Right cardiac atrium (tissue), 5 donors: ENCODE results near the gene HEMK1. TPM values are rescaled to one million over a fixed set of nuclear protein-coding genes. Genes with fewer than 3 reads are reported as not detected.

Experiments
- ATAC-seq, 2 donors: fragments of 200-7000 bp; cut with Tn5 transposase; one replicate each; pipeline versions ENCODE4 v1.8.0 to v1.9.1; 2020; ENCODE audit warnings: moderate library complexity in 2 of 2, mild to moderate bottlenecking in 1 of 2
- DNase-seq, 3 donors: peaks; one replicate each; pipeline ENCODE4 v3.0.0-alpha.2; 2020
- H3K27ac ChIP-seq: one replicate; pipeline ENCODE4 v1.5.1; 2013; ENCODE audit warnings: mild to moderate bottlenecking, low read length, control low read depth, moderate library complexity
- H3K27me3 ChIP-seq: one replicate; pipeline ENCODE4 v1.6.1; 2013; ENCODE audit not compliant: control insufficient read depth, insufficient read depth
- H3K4me1 ChIP-seq: one replicate; pipeline ENCODE4 v1.6.1; 2013; ENCODE audit warnings: low read length; ENCODE audit not compliant: control insufficient read depth, insufficient read depth
- H3K4me3 ChIP-seq: one replicate; pipeline ENCODE4 v1.5.1; 2013; ENCODE audit warnings: low read length, control low read depth
- H3K9me3 ChIP-seq: one replicate; pipeline ENCODE4 v1.6.1; 2013; ENCODE audit warnings: low read length; ENCODE audit not compliant: control insufficient read depth
- WGBS: extraction: QIAGEN DNeasy Blood & Tissue Kit; methylation state at CpG from one replicate; pipeline ENCODE4 v1.1.7; 2013; 5-methylcytosine and 5-hydroxymethylcytosine counted together
- intact Hi-C, 4 donors: fragments of 100-400 bp; cut with DNase I; formaldehyde crosslinking; loops; one replicate each; pipeline versions ENCODE4 v1.11.0 to v1.14.0; 2022 to 2023
- polyA plus RNA-seq: library from polyadenylated mRNA; stranded (reverse); fragments of 200-250 nt; gene quantifications from one replicate; pipeline ENCODE4 v1.2.3, GENCODE V29; 2013
- total RNA-seq, 4 donors: library from RNA; stranded (reverse); fragmentation: NEBNext Ultra II Directional; extraction: Animal tissue kit (Norgen Biotek cat#: 25700); gene quantifications; one replicate each; pipeline ENCODE4 v1.2.1, GENCODE V29; 2021
- donor health status: healthy with polysubstance abuse.
- donor health status: DM: no; HTN: yes; CAD: no.
- donor health status: DM: no; HTN: no; CAD: no.
- donor health status: DM: no; HTN: yes; CAD: no; lungs with severe emphysema.
- donor health status: DM: yes; HTN: yes; CAD: no.

HEMK1 gene
- total and polyA plus RNA-seq, 5 donors = 14.0 to 18.3 (median 16.6) TPM

DNA sequence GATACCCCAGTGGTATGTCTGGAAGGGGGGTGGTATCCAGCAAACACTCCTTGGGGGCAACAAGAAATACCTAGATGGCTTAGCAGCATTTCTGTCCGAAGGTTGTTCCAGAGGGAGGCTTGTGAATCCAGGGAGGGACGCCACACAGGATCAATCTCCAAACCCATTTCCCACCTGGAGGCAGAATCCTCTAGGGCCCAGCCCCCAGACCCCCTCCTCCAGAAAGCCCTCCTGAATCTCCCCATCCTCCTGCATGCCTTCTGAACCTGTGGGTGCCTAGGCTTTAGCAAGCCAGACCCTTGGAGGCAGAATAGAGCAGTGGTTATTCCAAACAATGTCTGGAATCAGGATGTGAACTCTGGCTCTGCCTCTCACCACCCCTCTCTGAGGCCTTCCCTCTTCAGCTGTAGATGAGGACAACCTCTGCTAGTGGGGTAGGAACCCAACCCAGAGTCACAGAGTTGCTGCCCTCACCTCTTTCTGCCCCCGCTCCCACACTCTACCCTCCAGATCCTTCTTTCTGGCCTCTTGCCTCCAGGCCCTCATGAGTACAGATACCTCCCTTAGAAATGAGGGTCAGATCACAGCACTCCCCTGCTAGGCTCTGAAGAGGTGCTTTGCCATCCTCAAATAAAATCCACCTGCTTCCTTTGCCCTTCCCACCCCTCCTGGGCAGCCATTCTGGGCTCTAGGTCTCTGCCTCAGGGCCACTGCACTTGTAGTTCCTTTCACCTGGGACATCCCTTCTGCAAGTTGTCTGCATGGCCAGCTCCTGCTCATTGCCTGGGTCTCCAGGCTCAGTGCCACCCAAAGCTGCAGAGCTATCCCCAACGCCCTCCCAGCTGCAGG, 34.2 kb downstream of the HEMK1 start:
- intact Hi-C loops = no loop called here
- no peak for ATAC-seq
- H3K27me3 ChIP-seq = no peaks in the 10 kb centered on the region
- peaks cover 24% of the 10 kb centered on the region for H3K4me1 ChIP-seq
- WGBS = 69% methylated on average over 4 of the region's 4 CpGs
- no peaks in the 10 kb centered on the region for H3K9me3 ChIP-seq
- DNase-seq = peak in 2 of 3 donors; percentile 12 to 18
- no peak overlapping the region for H3K4me3 ChIP-seq
- H3K27ac ChIP-seq = no peak overlapping the region

GRCh38 chr3:50604110-50604621, 34.8 kb downstream of the HEMK1 start:
- no peak overlapping the region for H3K4me3 ChIP-seq

DNA sequence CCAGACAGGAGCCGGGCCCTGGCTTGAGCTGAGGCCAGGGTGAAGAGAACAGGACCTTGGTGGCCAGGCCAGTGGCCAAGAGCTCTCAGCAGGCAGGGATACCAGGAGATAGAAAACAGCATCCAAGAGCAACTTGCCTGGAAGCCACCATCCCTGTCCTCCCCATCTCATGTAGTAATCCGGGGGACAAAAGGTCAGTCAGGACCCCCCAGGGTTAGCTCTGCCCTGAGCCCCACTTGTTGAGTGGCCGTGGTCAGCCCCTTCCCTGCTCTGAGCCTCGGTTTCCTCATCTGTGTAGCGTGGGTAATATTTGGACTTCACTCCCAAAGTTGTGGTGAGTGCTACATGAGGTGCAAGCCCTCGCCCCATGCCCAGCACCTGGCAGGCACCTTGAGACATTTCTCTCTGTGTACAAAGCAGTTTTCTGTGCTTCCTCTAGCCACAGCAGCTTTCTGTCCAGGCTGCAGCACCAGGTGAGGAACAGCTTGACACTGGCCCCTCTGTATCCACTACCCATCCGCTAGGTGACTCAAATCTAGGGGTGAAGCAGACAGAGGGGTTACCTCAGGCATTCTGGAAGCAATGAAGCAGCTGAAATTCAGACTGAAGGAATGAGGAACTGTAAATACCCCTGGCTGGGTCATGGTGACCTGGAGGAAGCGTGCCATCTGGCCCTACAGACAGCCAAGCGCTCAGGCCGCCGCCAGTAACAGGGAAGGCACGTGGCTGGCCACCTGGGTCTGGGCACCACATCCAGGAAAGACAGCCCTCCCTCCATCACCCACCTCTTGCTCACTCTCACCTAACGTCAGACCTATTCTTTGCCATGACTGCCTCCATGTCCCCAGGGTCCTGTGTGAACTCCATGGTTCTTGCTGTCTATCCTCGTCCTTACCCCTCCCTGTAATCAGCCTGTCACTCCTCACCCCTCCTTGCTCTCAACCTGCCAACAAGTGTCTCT, 35.6 kb downstream of the HEMK1 start:
- peak overlapping the region; percentile 73 for H3K27ac ChIP-seq
- DNase-seq (peak in 2 of 3 donors; percentile 78 to 86), ATAC-seq (no peak)
- 62% methylated on average over 14 of the region's 14 CpGs for WGBS
- no peaks in the 10 kb centered on the region for H3K27me3 ChIP-seq
- no peak overlapping the region for H3K4me3 ChIP-seq
- intact Hi-C loops = no loop called here
- H3K9me3 ChIP-seq = no peaks in the 10 kb centered on the region
- H3K4me1 ChIP-seq = peaks cover 27% of the 10 kb centered on the region

More at GRCh38 chr3:50604110-50604621, 34.8 kb downstream of the HEMK1 start:
- 70% methylated on average over 5 of the region's 5 CpGs for WGBS
- Histone ChIP-seq H3K9me3 (no peaks in the 10 kb centered on the region), H3K27me3 (no peaks in the 10 kb centered on the region), H3K27ac (peak overlapping the region; percentile 31), H3K4me1 (peaks cover 24% of the 10 kb centered on the region)
- ATAC-seq = no peak
- peak in 2 of 3 donors; percentile 4 to 39 for DNase-seq
- intact Hi-C loops = no loop called here

DNA sequence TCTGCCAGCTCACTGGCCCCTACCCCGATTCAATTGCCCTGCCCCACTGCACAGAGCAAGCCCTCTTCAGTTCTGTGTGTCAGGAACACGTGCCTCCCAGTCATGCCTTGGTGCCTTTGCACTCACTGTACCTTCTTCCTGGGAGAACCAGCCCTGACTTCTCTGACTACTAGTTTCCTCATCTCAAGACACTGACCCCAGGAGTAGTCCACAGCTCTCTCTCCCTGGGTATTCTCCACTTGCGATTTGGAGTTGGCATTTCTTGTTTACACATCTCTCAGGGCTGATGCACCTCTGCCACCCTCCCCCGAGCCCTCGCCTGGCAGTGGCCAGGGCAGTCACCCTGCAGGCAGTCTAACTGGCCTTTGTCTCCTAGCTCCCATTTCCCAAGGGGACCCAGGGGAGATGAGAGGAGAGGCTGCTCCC, 36.6 kb downstream of the HEMK1 start:
- no peaks in the 10 kb centered on the region for H3K27me3 ChIP-seq
- 71% methylated on average over 5 of the region's 5 CpGs for WGBS
- peaks cover 27% of the 10 kb centered on the region for H3K4me1 ChIP-seq
- no peak for ATAC-seq
- no peak overlapping the region for H3K4me3 ChIP-seq
- H3K27ac ChIP-seq = peak overlapping the region; percentile 53
- no peaks in the 10 kb centered on the region for H3K9me3 ChIP-seq
- intact Hi-C loops = no loop called here
- peak in 2 of 3 donors; percentile 30 to 48 for DNase-seq

DNA sequence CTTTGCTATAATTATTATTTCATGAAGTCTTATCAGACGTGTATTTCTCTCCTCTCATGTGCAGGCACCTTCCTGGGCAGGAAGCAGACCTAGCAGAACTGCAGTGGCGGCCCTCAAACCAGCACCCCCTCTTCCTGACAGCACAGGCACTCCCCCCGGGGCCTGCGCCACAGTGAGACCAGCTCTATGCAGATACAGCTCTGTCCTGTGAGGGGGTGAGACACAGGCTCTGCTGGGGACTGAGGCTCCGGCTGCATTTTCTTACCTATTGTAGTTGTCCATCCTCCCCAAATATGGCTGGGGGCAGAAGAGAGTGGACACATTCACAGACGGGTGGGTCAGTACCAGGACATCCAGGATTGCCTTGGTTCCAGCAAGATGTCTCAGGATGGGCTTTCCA, 37.3 kb downstream of the HEMK1 start:
- H3K4me1 ChIP-seq = peaks cover 23% of the 10 kb centered on the region
- no peaks in the 10 kb centered on the region for H3K27me3 ChIP-seq
- DNase-seq (peak in 2 of 3 donors; percentile 53 to 58), ATAC-seq (no peak)
- no peaks in the 10 kb centered on the region for H3K9me3 ChIP-seq
- H3K27ac ChIP-seq = peak overlapping the region; percentile 9
- H3K4me3 ChIP-seq = no peak overlapping the region
- intact Hi-C loops = no loop called here
- WGBS = 55% methylated on average over 6 of the region's 6 CpGs

GRCh38 chr3:50607271-50608091, 38.2 kb downstream of the HEMK1 start:
- intact Hi-C loops = no loop called here
- Histone ChIP-seq H3K9me3 (no peaks in the 10 kb centered on the region), H3K27ac (no peak overlapping the region), H3K4me1 (peaks cover 16% of the 10 kb centered on the region), H3K27me3 (no peaks in the 10 kb centered on the region), H3K4me3 (no peak overlapping the region)
- WGBS = 78% methylated on average over 29 of the region's 29 CpGs
- DNase-seq (peak in 2 of 3 donors; percentile 53 to 66), ATAC-seq (no peak)

DNA sequence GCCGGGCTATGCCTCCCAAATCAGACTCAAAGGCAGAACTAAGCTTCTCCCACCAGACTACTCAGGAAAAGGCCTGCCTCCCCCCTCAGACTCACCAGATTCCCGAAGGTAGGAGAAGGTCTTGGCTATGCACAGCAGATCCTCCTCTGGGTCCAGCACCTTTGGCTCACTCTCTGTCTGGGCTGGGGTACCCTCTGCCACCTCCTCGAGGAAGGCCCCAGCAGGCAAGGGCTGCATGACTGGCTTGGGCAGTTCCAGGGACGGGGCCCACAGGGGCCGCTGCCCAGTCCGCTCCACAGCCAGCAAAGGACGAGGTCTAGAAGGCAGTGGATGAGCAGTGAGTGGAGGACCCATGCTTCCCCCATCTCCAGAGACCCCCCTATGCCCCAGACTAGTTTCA, 39.0 kb downstream of the HEMK1 start:
- intact Hi-C loops = no loop called here
- 80% methylated on average over 7 of the region's 7 CpGs for WGBS
- DNase-seq = peak in 2 of 3 donors; percentile 36 to 48

GRCh38 chr3:50609071-50609762, 39.9 kb downstream of the HEMK1 start:
- 80% methylated on average over 5 of the region's 5 CpGs for WGBS
- intact Hi-C loops = no loop called here
- Histone ChIP-seq H3K4me3 (peak overlapping the region; percentile 1), H3K27ac (peak overlapping the region; percentile 0), H3K9me3 (no peaks in the 10 kb centered on the region), H3K4me1 (peaks cover 14% of the 10 kb centered on the region), H3K27me3 (no peaks in the 10 kb centered on the region)
- ATAC-seq (no peak), DNase-seq (peak in 2 of 3 donors; percentile 16 to 18)

More for the DNA sequence above, 39.0 kb downstream of the HEMK1 start:
- Histone ChIP-seq H3K27me3 (no peaks in the 10 kb centered on the region), H3K4me1 (peaks cover 14% of the 10 kb centered on the region), H3K9me3 (no peaks in the 10 kb centered on the region), H3K27ac (peak overlapping the region; percentile 13), H3K4me3 (no peak overlapping the region)
- ATAC-seq = no peak

DNA sequence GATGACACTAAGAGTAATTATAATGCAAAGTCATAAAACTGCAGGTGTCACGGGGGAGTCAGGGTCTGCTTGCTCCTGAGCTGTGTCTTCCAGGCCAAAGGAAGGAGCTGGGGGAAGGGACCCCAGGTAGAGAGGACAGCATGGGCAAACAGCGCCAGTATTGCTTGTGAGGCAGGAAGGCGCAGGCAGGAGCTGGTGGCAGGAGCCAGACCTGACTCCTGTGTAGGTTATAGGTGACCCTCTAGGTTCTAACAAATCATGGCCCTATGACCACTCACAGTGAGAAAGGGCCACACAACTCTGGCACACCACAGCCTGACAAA, 40.4 kb downstream of the HEMK1 start:
- Histone ChIP-seq H3K9me3 (no peaks in the 10 kb centered on the region), H3K27me3 (no peaks in the 10 kb centered on the region), H3K4me1 (peaks cover 14% of the 10 kb centered on the region), H3K27ac (peak overlapping the region; percentile 0), H3K4me3 (no peak overlapping the region)
- WGBS = 90% methylated on average over 3 of the region's 3 CpGs
- intact Hi-C loops = loop anchor here in 2 of 4 donors (10.0 kb wide), 1 partner anchor 775 kb away; the partner anchor contains the start of gene MANF (in 2 of the 2)
- DNase-seq = peak in 2 of 3 donors; percentile 11 to 54
- ATAC-seq = no peak
